Esophagus (tissue), 2 donors: ENCODE data around the gene MAP3K13. TPM values are rescaled to one million over a fixed set of nuclear protein-coding genes. Genes with fewer than 3 reads are reported as not detected.
"Not testable (repeated sequence)": the region's sequence is repeated elsewhere in the genome, so short reads cannot be mapped to it uniquely, and the experiment has no call there.

Source experiments
- H3K27ac ChIP-seq, 2 donors: one replicate each; pipeline ENCODE4 v1.5.1; 2013; ENCODE audit warnings: low read depth in 2 of 2, mild to moderate bottlenecking in 2 of 2, inconsistent platforms in 1 of 2, low read length in 1 of 2, moderate library complexity in 1 of 2
- H3K27me3 ChIP-seq, 2 donors: one replicate each; pipeline ENCODE4 v1.6.1; 2013; ENCODE audit warnings: low read length in 2 of 2, control low read depth in 1 of 2, mild to moderate bottlenecking in 1 of 2; ENCODE audit not compliant: insufficient read depth in 2 of 2, control insufficient read depth in 1 of 2
- H3K36me3 ChIP-seq, 2 donors: one replicate each; pipeline ENCODE4 v1.6.1; 2013; ENCODE audit warnings: low read length in 1 of 2; ENCODE audit not compliant: control insufficient read depth in 2 of 2, insufficient read depth in 2 of 2
- H3K4me1 ChIP-seq, 2 donors: one replicate each; pipeline ENCODE4 v1.6.1; 2013; ENCODE audit warnings: low read length in 1 of 2; ENCODE audit not compliant: control insufficient read depth in 2 of 2, insufficient read depth in 2 of 2
- H3K4me3 ChIP-seq, 2 donors: one replicate each; pipeline ENCODE4 v1.5.1; 2013; ENCODE audit warnings: low read length in 2 of 2, mild to moderate bottlenecking in 2 of 2, low read depth in 1 of 2, moderate library complexity in 1 of 2
- H3K9me3 ChIP-seq, 2 donors: one replicate each; pipeline ENCODE4 v1.6.1; 2013; ENCODE audit warnings: mild to moderate bottlenecking in 2 of 2, low read depth in 1 of 2, low read length in 1 of 2, moderate library complexity in 1 of 2; ENCODE audit not compliant: control insufficient read depth in 2 of 2, insufficient read depth in 1 of 2
- WGBS, 2 donors: extraction: QIAGEN DNeasy Blood & Tissue Kit; methylation state at CpG; one replicate each; pipeline ENCODE4 v1.1.7; 2013; 5-methylcytosine and 5-hydroxymethylcytosine counted together
- polyA plus RNA-seq, 2 donors: library from polyadenylated mRNA; stranded (reverse); fragments of 200-250 nt; gene quantifications; one replicate each; pipeline ENCODE4 v1.2.3, GENCODE V29; 2013
- donor health status: healthy with polysubstance abuse.
- donor health status: Bipolar disorder and iron deficiency.

The MAP3K13 gene
- polyA plus RNA-seq, 2 donors, result 14.7 to 25.5 TPM

GRCh38 chr3:185465471-185465870 lies 102.5 kb downstream of the MAP3K13 start:
- Histone ChIP-seq H3K36me3 (peaks cover 0 to 15% of the 10 kb centered on the region in 2 donors), H3K4me3 (no peak overlapping the region), H3K9me3 (no peaks in the 10 kb centered on the region), H3K27ac (no peak overlapping the region), H3K4me1 (no peaks in the 10 kb centered on the region), H3K27me3 (no peaks in the 10 kb centered on the region)
- 93 to 95% methylated on average over 9 of the region's 9 CpGs for WGBS, 2 donors

GRCh38 chr3:185466123-185466522 lies 103.2 kb downstream of the MAP3K13 start:
- H3K27me3 ChIP-seq, H3K4me3 ChIP-seq, H3K9me3 ChIP-seq, H3K4me1 ChIP-seq, H3K27ac ChIP-seq: not testable (repeated sequence)
- WGBS, 2 donors, result 94% methylated on average over 5 of the region's 5 CpGs
- peaks cover 0 to 15% of the 10 kb centered on the region in 2 donors for H3K36me3 ChIP-seq

GRCh38 chr3:185469542-185469941 lies 106.6 kb downstream of the MAP3K13 start:
- 69 to 73% methylated on average over 3 of the region's 3 CpGs for WGBS, 2 donors
- Histone ChIP-seq H3K4me3 (no peak overlapping the region), H3K9me3 (no peaks in the 10 kb centered on the region), H3K27me3 (no peaks in the 10 kb centered on the region), H3K36me3 (peaks cover 7 to 15% of the 10 kb centered on the region in 2 donors), H3K4me1 (peaks cover 0 to 4% of the 10 kb centered on the region in 2 donors), H3K27ac (no peak overlapping the region)

- Histone ChIP-seq H3K9me3 (no peaks in the 10 kb centered on the region), H3K27me3 (no peaks in the 10 kb centered on the region), H3K27ac (no peak overlapping the region), H3K4me1 (peaks cover 0 to 4% of the 10 kb centered on the region in 2 donors), H3K36me3 (peaks cover 7 to 15% of the 10 kb centered on the region in 2 donors), H3K4me3 (no peak overlapping the region)
- 80 to 93% methylated on average over 3 of the region's 3 CpGs for WGBS, 2 donors
These were observed 107.4 kb downstream of the MAP3K13 start for GRCh38 chr3:185470323-185470722.

- Histone ChIP-seq H3K27me3 (no peaks in the 10 kb centered on the region), H3K4me1 (peaks cover 0 to 4% of the 10 kb centered on the region in 2 donors), H3K4me3 (no peak overlapping the region), H3K36me3 (peaks cover 3 to 7% of the 10 kb centered on the region in 2 donors), H3K9me3 (no peaks in the 10 kb centered on the region), H3K27ac (no peak overlapping the region)
- 78 to 83% methylated on average over 15 of the region's 15 CpGs for WGBS, 2 donors
These were observed 110.4 kb downstream of the MAP3K13 start for GRCh38 chr3:185473290-185473815.

- not testable (repeated sequence) for H3K27me3 ChIP-seq, H3K4me1 ChIP-seq, H3K27ac ChIP-seq, H3K36me3 ChIP-seq, H3K9me3 ChIP-seq, H3K4me3 ChIP-seq
- WGBS, 2 donors, result 97 to 99% methylated on average over 6 of the region's 6 CpGs
These were observed 112.0 kb downstream of the MAP3K13 start for GRCh38 chr3:185474922-185475321.

GRCh38 chr3:185477316-185477715 lies 114.4 kb downstream of the MAP3K13 start:
- H3K4me1 ChIP-seq, result peaks cover 0 to 4% of the 10 kb centered on the region in 2 donors
- no peak overlapping the region for H3K4me3 ChIP-seq
- no peak overlapping the region for H3K27ac ChIP-seq
- H3K27me3 ChIP-seq, result no peaks in the 10 kb centered on the region
- 77 to 89% methylated on average over 3 of the region's 3 CpGs for WGBS, 2 donors
- peaks cover 2 to 8% of the 10 kb centered on the region in 2 donors for H3K36me3 ChIP-seq
- H3K9me3 ChIP-seq, result no peaks in the 10 kb centered on the region

- Histone ChIP-seq H3K9me3 (no peaks in the 10 kb centered on the region), H3K27me3 (no peaks in the 10 kb centered on the region), H3K4me1 (no peaks in the 10 kb centered on the region), H3K27ac (no peak overlapping the region), H3K4me3 (no peak overlapping the region), H3K36me3 (peaks cover 2 to 4% of the 10 kb centered on the region in 2 donors)
- WGBS, 2 donors, result 92 to 93% methylated on average over 2 of the region's 2 CpGs
These were observed 116.5 kb downstream of the MAP3K13 start for GRCh38 chr3:185479373-185479945.

GRCh38 chr3:185484296-185484695 lies 121.4 kb downstream of the MAP3K13 start:
- Histone ChIP-seq H3K4me3 (no peak overlapping the region), H3K27ac (no peak overlapping the region), H3K36me3 (peaks cover 8 to 18% of the 10 kb centered on the region in 2 donors), H3K27me3 (no peaks in the 10 kb centered on the region), H3K4me1 (no peaks in the 10 kb centered on the region), H3K9me3 (no peaks in the 10 kb centered on the region)
- 50 to 77% methylated on average over 3 of the region's 3 CpGs for WGBS, 2 donors

- Histone ChIP-seq H3K4me1 (no peaks in the 10 kb centered on the region), H3K27me3 (no peaks in the 10 kb centered on the region), H3K9me3 (no peaks in the 10 kb centered on the region), H3K36me3 (peaks cover 10 to 27% of the 10 kb centered on the region in 2 donors), H3K4me3 (no peak overlapping the region), H3K27ac (no peak overlapping the region)
- WGBS, 2 donors, result 92 to 95% methylated on average over 5 of the region's 5 CpGs
These were observed 123.5 kb downstream of the MAP3K13 start for GRCh38 chr3:185486394-185486793.
